GM19023 (cell line): ENCODE measurements around the gene EEA1.

Experiments used
- ATAC-seq: cut with Tn5 transposase; IDR thresholded peaks from one replicate; pipeline ENCODE4 v1.9.1; 2021; ENCODE audit warnings: mild to moderate bottlenecking, moderate library complexity; ENCODE audit not compliant: unreplicated experiment

The EEA1 gene

GRCh38 chr12:92898755-92899154 is 30.3 kb downstream of the EEA1 start:
- no peak for ATAC-seq

GRCh38 chr12:92897844-92898243 is 31.3 kb downstream of the EEA1 start:
- ATAC-seq: no peak

- ATAC-seq: no peak
Measured at GRCh38 chr12:92890601-92891106, 38.4 kb downstream of the EEA1 start.

- no peak for ATAC-seq
Measured at GRCh38 chr12:92886131-92886530, 43.0 kb downstream of the EEA1 start.

GRCh38 chr12:92879698-92880322 is 49.3 kb downstream of the EEA1 start:
- ATAC-seq: no peak

- no peak for ATAC-seq
Measured at GRCh38 chr12:92877904-92878303, 51.2 kb downstream of the EEA1 start.

- ATAC-seq: no peak
Measured at GRCh38 chr12:92876496-92876895, 52.6 kb downstream of the EEA1 start.

- ATAC-seq: no peak
Measured at GRCh38 chr12:92871116-92871515, 58.0 kb downstream of the EEA1 start.

- no peak for ATAC-seq
Measured at GRCh38 chr12:92866418-92866817, 62.7 kb downstream of the EEA1 start.

- ATAC-seq: no peak
Measured at GRCh38 chr12:92863251-92863650, 65.8 kb downstream of the EEA1 start.

- ATAC-seq: no peak
Measured at GRCh38 chr12:92861381-92861780, 67.7 kb downstream of the EEA1 start.

GRCh38 chr12:92860521-92860920 is 68.6 kb downstream of the EEA1 start:
- no peak for ATAC-seq

- no peak for ATAC-seq
Measured at GRCh38 chr12:92859650-92860386, 69.3 kb downstream of the EEA1 start.

GRCh38 chr12:92857818-92858217 is 71.3 kb downstream of the EEA1 start:
- no peak for ATAC-seq

- ATAC-seq: no peak
Measured at GRCh38 chr12:92854344-92854743, 74.8 kb downstream of the EEA1 start.

- ATAC-seq: no peak
Measured at GRCh38 chr12:92848740-92849139, 80.4 kb downstream of the EEA1 start.

- no peak for ATAC-seq
Measured at GRCh38 chr12:92847368-92847767, 81.7 kb downstream of the EEA1 start.

GRCh38 chr12:92845329-92845728 is 83.8 kb downstream of the EEA1 start:
- no peak for ATAC-seq

GRCh38 chr12:92844151-92844763 is 84.8 kb downstream of the EEA1 start:
- ATAC-seq: no peak

GRCh38 chr12:92829686-92830282 is 99.3 kb downstream of the EEA1 start:
- no peak for ATAC-seq

GRCh38 chr12:92828565-92828964 is 100.5 kb downstream of the EEA1 start:
- ATAC-seq: no peak
